HUES48 (cell line): Measurements from ENCODE around the gene PDGFC.

Experiments
- H3K27ac ChIP-seq: one replicate; pipeline ENCODE4 v1.7.0; 2013; ENCODE audit warnings: low read depth, low read length, inconsistent platforms
- H3K27me3 ChIP-seq: 2 replicates; pipeline ENCODE4 v1.6.1; 2013; ENCODE audit warnings: mild to moderate bottlenecking, low read length; ENCODE audit not compliant: control insufficient read depth, insufficient read depth
- H3K36me3 ChIP-seq: 2 replicates; pipeline ENCODE4 v1.6.1; 2013; ENCODE audit warnings: low read length; ENCODE audit not compliant: control insufficient read depth, insufficient read depth
- H3K4me1 ChIP-seq: 2 replicates; pipeline ENCODE4 v1.6.1; 2013; ENCODE audit warnings: mild to moderate bottlenecking, low read length; ENCODE audit not compliant: control insufficient read depth, insufficient read depth
- H3K4me3 ChIP-seq: 2 replicates; pipeline ENCODE4 v1.5.1; 2013; ENCODE audit warnings: mild to moderate bottlenecking, low read depth, low read length
- H3K9ac ChIP-seq: 2 replicates; pipeline ENCODE4 v1.6.1; 2013; ENCODE audit warnings: mild to moderate bottlenecking, low read depth, low read length, moderate library complexity
- H3K9me3 ChIP-seq: 2 replicates; pipeline ENCODE4 v1.6.1; 2013; ENCODE audit warnings: low read length; ENCODE audit not compliant: control insufficient read depth, insufficient read depth

PDGFC gene

GRCh38 chr4:156829201-156829873 is 142.3 kb downstream of the PDGFC start:
- H3K9ac ChIP-seq: no peak overlapping the region
- no peak overlapping the region for H3K4me3 ChIP-seq
- H3K4me1 ChIP-seq: no peaks in the 10 kb centered on the region
- no peaks in the 10 kb centered on the region for H3K27me3 ChIP-seq
- no peak overlapping the region for H3K27ac ChIP-seq
- H3K36me3 ChIP-seq: no peaks in the 10 kb centered on the region
- no peaks in the 10 kb centered on the region for H3K9me3 ChIP-seq

- Histone ChIP-seq H3K4me3 (no peak overlapping the region), H3K27me3 (no peaks in the 10 kb centered on the region), H3K36me3 (no peaks in the 10 kb centered on the region), H3K9ac (no peak overlapping the region), H3K4me1 (no peaks in the 10 kb centered on the region), H3K9me3 (no peaks in the 10 kb centered on the region), H3K27ac (no peak overlapping the region)
Measured at GRCh38 chr4:156827519-156827918, 144.1 kb downstream of the PDGFC start.

- Histone ChIP-seq H3K27ac (no peak overlapping the region), H3K9me3 (no peaks in the 10 kb centered on the region), H3K4me1 (no peaks in the 10 kb centered on the region), H3K27me3 (no peaks in the 10 kb centered on the region), H3K9ac (no peak overlapping the region), H3K36me3 (no peaks in the 10 kb centered on the region), H3K4me3 (no peak overlapping the region)
Measured at GRCh38 chr4:156825074-156825473, 146.5 kb downstream of the PDGFC start.

- H3K27ac ChIP-seq: no peak overlapping the region
- H3K9me3 ChIP-seq: no peaks in the 10 kb centered on the region
- no peaks in the 10 kb centered on the region for H3K4me1 ChIP-seq
- H3K36me3 ChIP-seq: no peaks in the 10 kb centered on the region
- H3K27me3 ChIP-seq: no peaks in the 10 kb centered on the region
- no peak overlapping the region for H3K9ac ChIP-seq
- H3K4me3 ChIP-seq: no peak overlapping the region
Measured at GRCh38 chr4:156824451-156825060, 147.0 kb downstream of the PDGFC start.

GRCh38 chr4:156820931-156821330 is 150.7 kb downstream of the PDGFC start:
- Histone ChIP-seq H3K9me3 (no peaks in the 10 kb centered on the region), H3K9ac (no peak overlapping the region), H3K27ac (no peak overlapping the region), H3K4me1 (no peaks in the 10 kb centered on the region), H3K36me3 (no peaks in the 10 kb centered on the region), H3K4me3 (no peak overlapping the region), H3K27me3 (no peaks in the 10 kb centered on the region)

GRCh38 chr4:156816360-156816755 is 155.2 kb downstream of the PDGFC start:
- Histone ChIP-seq H3K9me3 (no peaks in the 10 kb centered on the region), H3K27me3 (no peaks in the 10 kb centered on the region), H3K36me3 (no peaks in the 10 kb centered on the region), H3K4me1 (no peaks in the 10 kb centered on the region), H3K9ac (no peak overlapping the region), H3K4me3 (no peak overlapping the region), H3K27ac (no peak overlapping the region)

- Histone ChIP-seq H3K9me3 (no peaks in the 10 kb centered on the region), H3K27me3 (no peaks in the 10 kb centered on the region), H3K36me3 (no peaks in the 10 kb centered on the region), H3K9ac (no peak overlapping the region), H3K4me1 (no peaks in the 10 kb centered on the region), H3K27ac (no peak overlapping the region), H3K4me3 (no peak overlapping the region)
Measured at GRCh38 chr4:156815717-156816359, 155.8 kb downstream of the PDGFC start.

- H3K27me3 ChIP-seq: no peaks in the 10 kb centered on the region
- H3K9me3 ChIP-seq: no peaks in the 10 kb centered on the region
- H3K9ac ChIP-seq: no peak overlapping the region
- no peaks in the 10 kb centered on the region for H3K36me3 ChIP-seq
- no peak overlapping the region for H3K4me3 ChIP-seq
- H3K4me1 ChIP-seq: no peaks in the 10 kb centered on the region
- no peak overlapping the region for H3K27ac ChIP-seq
Measured at GRCh38 chr4:156811963-156812362, 159.6 kb downstream of the PDGFC start.

GRCh38 chr4:156811286-156811685 is 160.3 kb downstream of the PDGFC start:
- Histone ChIP-seq H3K27me3 (no peaks in the 10 kb centered on the region), H3K27ac (no peak overlapping the region), H3K36me3 (no peaks in the 10 kb centered on the region), H3K9me3 (no peaks in the 10 kb centered on the region), H3K4me1 (no peaks in the 10 kb centered on the region), H3K9ac (no peak overlapping the region), H3K4me3 (no peak overlapping the region)

GRCh38 chr4:156805696-156806095 is 165.9 kb downstream of the PDGFC start:
- H3K4me3 ChIP-seq: no peak overlapping the region
- peaks cover 4% of the 10 kb centered on the region; the same call in 1 of the 2 replicates for H3K4me1 ChIP-seq
- H3K9me3 ChIP-seq: no peaks in the 10 kb centered on the region
- no peaks in the 10 kb centered on the region for H3K27me3 ChIP-seq
- H3K36me3 ChIP-seq: no peaks in the 10 kb centered on the region
- no peak overlapping the region for H3K9ac ChIP-seq
- H3K27ac ChIP-seq: no peak overlapping the region

- peaks cover 4% of the 10 kb centered on the region; the same call in 1 of the 2 replicates for H3K4me1 ChIP-seq
- H3K9ac ChIP-seq: no peak overlapping the region
- H3K27ac ChIP-seq: no peak overlapping the region
- H3K36me3 ChIP-seq: no peaks in the 10 kb centered on the region
- H3K4me3 ChIP-seq: no peak overlapping the region
- no peaks in the 10 kb centered on the region for H3K27me3 ChIP-seq
- H3K9me3 ChIP-seq: no peaks in the 10 kb centered on the region
Measured at GRCh38 chr4:156803056-156803455, 168.5 kb downstream of the PDGFC start.
